Esophagus squamous epithelium (tissue), 4 donors: ENCODE data around the gene WDR59.

Experiments used
- POLR2A ChIP-seq, 4 donors: fragments of 450-650 bp; IDR thresholded peaks; one replicate each; pipeline ENCODE4 v1.6.1; 2017; ENCODE audit warnings: antibody characterized with exemption in 4 of 4, mild to moderate bottlenecking in 4 of 4, moderate library complexity in 3 of 4
- TF ChIP-seq, protein P1 (sequence below), 6 experiments: fragments of 450-650 bp in 4 of 6; fragments of 200-600 bp in 2 of 6; sonication (generic) in 2 of 6; IDR thresholded peaks; one replicate each; pipeline ENCODE4 v1.5.1; 2016 to 2019; ENCODE audit warnings: antibody characterized with exemption in 6 of 6, mild to moderate bottlenecking in 4 of 6, moderate library complexity in 4 of 6

DNA sequence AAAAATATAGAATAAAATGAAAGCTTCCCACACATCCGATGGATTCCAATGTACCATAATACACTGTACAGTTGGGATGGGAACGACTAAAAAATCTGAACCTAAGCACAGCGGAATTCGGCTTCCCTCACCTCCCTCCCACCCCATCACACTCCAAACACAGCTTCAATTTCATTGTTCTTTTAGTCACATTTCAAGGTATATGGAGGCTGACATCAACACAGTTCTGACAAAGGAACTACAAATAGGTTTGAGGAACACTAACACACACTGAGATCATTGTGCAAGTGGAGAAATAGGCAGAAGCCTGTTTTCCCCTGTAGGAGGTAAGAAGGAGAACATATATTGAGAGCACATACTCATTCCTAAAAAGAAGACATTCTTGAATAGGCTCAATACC lies 85.1 kb downstream of the WDR59 start:
- TF ChIP-seq, protein P1, sequence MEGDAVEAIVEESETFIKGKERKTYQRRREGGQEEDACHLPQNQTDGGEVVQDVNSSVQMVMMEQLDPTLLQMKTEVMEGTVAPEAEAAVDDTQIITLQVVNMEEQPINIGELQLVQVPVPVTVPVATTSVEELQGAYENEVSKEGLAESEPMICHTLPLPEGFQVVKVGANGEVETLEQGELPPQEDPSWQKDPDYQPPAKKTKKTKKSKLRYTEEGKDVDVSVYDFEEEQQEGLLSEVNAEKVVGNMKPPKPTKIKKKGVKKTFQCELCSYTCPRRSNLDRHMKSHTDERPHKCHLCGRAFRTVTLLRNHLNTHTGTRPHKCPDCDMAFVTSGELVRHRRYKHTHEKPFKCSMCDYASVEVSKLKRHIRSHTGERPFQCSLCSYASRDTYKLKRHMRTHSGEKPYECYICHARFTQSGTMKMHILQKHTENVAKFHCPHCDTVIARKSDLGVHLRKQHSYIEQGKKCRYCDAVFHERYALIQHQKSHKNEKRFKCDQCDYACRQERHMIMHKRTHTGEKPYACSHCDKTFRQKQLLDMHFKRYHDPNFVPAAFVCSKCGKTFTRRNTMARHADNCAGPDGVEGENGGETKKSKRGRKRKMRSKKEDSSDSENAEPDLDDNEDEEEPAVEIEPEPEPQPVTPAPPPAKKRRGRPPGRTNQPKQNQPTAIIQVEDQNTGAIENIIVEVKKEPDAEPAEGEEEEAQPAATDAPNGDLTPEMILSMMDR (IDR thresholded peaks at IDR 0.05) = no peak
- no peak for TF ChIP-seq POLR2A (IDR thresholded peaks at IDR 0.05)
